IPS DF 4.7 (cell line): Measurements from ENCODE around the gene APMAP.
"Not testable (repeated sequence)": the region's sequence is repeated elsewhere in the genome, so short reads cannot be mapped to it uniquely, and the experiment has no call there.

Experiments
- DNase-seq: peaks from one replicate; pipeline ENCODE4 v3.0.0-alpha.2; 2013; ENCODE audit warnings: low spot score; ENCODE audit errors: extremely low read depth

APMAP gene

GRCh38 chr20:24953209-24953575 lies 39.4 kb downstream of the APMAP start:
- DNase-seq, result no peak

GRCh38 chr20:24952376-24953208 lies 40.0 kb downstream of the APMAP start:
- no peak for DNase-seq

- DNase-seq, result no peak
Observed at GRCh38 chr20:24951536-24952083, 40.9 kb downstream of the APMAP start.

- no peak for DNase-seq
Observed at GRCh38 chr20:24950836-24951525, 41.6 kb downstream of the APMAP start.

- no peak for DNase-seq
Observed at GRCh38 chr20:24950128-24950835, 42.3 kb downstream of the APMAP start.

GRCh38 chr20:24949756-24950127 lies 42.8 kb downstream of the APMAP start:
- no peak for DNase-seq

DNA sequence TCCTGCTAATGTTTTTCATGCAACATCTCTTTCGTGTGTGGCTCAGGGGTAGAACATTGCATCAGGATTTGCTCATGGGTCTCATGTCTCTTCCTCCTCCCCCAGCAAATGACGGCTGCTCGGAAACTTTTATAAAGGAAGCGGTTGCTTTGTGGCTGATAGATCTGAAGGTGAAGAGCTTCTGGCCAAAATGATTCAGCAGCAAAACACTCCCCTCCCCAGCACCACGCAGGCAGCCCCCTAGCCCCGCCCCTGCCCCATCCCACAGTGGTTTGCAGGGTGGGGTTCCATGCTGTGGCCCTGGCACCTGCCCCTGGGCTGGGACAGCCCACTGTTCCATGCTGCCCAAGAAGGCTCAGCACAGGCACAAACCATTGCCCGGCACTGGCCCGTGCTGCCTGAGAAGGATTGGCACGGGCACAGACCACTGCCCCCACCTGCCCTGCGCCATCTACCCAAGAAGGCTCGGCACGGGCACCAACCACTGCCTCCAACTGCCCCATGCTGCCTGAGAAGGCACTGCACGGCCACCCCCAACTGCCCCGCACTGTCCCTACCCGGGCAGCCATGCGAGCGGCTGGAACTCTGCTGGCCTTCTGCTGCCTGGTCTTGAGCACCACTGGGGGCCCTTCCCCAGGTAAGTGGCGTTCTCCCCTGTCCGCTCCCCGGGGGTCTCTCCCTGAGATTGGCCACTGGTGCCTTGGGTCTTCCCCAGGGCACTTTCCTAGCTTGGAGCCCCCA lies 43.4 kb downstream of the APMAP start, which contains the start of gene CST7:
Gene CST7 (plus strand): TSS at position 331 of the 741 bp plus-strand sequence. CDS start 237 bp downstream, at position 568.
- DNase-seq, result no peak

GRCh38 chr20:24948396-24948938 lies 44.1 kb downstream of the APMAP start:
- not testable (repeated sequence) for DNase-seq

DNA sequence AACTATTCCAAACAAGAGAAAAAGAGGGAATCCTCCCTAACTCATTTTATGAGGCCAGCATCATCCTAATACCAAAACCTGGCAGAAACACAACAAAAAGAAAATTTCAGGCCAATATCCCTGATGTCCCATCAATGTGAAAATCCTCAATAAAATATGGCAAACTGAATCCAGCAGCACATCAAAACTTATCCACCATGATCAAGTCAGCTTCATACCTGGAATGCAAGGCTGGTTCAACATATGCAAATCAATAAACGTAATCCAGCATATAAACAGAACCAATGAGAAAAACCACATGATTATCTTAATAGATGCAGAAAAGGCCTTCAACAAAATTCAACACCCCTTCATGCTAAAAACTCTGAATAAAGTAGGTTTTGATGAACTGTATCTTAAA lies 46.2 kb downstream of the APMAP start:
- DNase-seq, result not testable (repeated sequence)

DNA sequence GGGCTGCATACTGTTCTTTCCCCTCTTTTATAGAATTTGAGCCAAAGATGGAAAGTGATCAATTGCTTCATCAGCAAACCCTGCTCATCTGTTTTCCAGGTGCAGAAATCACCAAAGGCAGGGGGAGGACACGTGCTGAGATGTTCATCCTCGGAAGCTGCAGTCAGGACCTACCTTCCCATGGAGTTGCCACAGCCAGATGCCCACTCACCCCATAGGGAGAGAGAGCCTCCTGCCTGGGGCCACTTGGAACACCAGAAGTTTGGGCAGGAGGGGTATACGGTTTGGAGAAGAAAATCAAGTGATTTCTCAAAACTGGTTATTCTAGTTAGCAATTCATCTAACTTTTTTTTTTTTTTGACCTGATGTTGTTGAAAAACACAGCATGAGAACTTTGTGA lies 48.8 kb downstream of the APMAP start:
- no peak for DNase-seq

GRCh38 chr20:24943196-24943595 lies 49.4 kb downstream of the APMAP start:
- no peak for DNase-seq

GRCh38 chr20:24942679-24943078 lies 49.9 kb downstream of the APMAP start:
- DNase-seq, result no peak

GRCh38 chr20:24939036-24939435 lies 53.5 kb downstream of the APMAP start:
- DNase-seq, result no peak

GRCh38 chr20:24938498-24938897 lies 54.1 kb downstream of the APMAP start:
- no peak for DNase-seq

DNA sequence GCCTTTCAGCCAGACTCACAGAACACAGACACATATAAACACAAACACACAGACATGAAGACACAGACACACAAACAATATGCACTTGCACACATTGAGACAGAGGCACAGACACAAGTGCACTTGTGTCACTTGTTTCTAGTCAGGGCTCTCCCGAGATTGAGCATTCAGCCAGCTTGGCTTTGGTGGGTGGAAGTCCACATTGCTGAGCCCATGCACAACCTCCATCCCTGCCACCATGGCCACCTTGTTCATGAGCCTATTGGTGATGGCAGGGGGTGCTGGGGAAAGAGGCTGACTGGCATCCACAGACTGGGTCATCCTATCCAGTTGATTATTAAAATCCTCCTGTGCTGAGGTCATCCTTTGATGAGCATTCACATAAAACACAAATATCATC lies 55.0 kb downstream of the APMAP start:
- no peak for DNase-seq

DNA sequence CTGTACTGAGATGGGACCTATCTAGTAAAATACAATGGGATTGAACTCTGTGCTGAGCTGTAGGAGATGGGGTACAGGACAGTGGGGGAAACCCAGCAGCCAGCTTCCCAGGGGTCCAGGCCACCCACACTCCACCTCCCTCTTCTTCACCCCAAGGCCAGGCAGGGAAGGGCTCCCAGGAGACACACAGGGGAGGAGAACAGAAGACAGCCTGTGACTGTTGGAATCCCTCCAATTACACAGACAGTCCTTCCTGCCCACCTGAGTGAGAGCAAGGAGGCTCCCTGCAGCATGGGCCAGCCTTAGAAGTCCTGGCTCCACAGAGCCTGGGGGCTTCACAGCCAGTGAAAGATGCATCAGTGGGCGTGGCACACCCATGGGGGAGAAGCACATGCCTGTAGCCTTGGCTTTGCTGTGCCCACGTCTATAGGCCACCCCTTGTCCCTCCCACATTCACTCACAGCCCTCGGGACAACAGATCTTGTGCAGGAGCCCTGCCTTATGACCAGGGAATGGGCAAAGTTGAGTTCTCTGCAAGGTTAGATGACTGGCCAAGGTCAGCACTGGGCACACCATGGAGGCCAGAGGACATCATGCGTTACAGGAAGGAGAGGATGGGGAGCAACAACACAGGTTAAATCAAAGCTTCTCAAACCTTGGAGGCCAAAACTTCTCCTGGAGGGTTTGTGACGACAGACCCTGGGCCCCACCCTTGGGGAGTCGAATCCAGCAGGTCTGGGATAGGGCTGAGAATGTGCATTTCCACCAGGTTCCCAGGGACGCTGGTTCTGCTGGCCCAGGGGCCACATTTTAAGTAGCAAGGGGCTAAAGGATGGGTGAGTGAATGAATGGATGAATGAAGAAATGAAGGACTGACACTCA lies 55.8 kb downstream of the APMAP start:
- DNase-seq, result no peak

- no peak for DNase-seq
Observed at GRCh38 chr20:24935766-24936525, 56.6 kb downstream of the APMAP start.

DNA sequence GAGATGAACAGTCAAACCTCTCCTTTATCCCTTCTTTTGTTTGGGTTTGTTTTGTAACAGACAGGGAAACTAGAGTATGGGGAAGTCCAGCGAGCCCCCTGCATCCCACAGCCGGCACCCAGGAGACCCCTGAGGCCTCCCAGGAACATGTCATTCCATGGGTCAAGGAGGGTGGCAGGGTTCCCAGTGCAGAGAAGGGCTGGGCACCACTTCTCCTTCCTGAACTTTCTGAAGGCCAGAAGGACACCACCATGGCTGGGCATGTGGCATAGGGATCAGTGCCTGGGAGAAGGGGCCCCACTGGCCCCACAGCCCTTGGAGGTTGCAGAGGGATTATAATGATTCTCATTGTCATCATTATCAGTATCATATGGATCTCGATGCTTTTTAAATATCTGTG lies 57.4 kb downstream of the APMAP start:
- no peak for DNase-seq

- no peak for DNase-seq
Observed at GRCh38 chr20:24934716-24935115, 57.8 kb downstream of the APMAP start.
